IPS-18c (cell line): ENCODE data around the gene ACTL9.
"Not testable (repeated sequence)": the region's sequence is repeated elsewhere in the genome, so short reads cannot be mapped to it uniquely, and the experiment has no call there.

Experiments
- H3K4me3 ChIP-seq: 2 replicates; pipeline ENCODE4 v1.7.0; 2013; ENCODE audit warnings: low read depth, mild to moderate bottlenecking, low read length, moderate library complexity; ENCODE audit not compliant: insufficient read depth
- H3K9me3 ChIP-seq: one replicate; pipeline ENCODE4 v1.6.1; 2013; ENCODE audit warnings: mild to moderate bottlenecking, low read length, moderate library complexity; ENCODE audit not compliant: control insufficient read depth, insufficient read depth

The ACTL9 gene, protein sequence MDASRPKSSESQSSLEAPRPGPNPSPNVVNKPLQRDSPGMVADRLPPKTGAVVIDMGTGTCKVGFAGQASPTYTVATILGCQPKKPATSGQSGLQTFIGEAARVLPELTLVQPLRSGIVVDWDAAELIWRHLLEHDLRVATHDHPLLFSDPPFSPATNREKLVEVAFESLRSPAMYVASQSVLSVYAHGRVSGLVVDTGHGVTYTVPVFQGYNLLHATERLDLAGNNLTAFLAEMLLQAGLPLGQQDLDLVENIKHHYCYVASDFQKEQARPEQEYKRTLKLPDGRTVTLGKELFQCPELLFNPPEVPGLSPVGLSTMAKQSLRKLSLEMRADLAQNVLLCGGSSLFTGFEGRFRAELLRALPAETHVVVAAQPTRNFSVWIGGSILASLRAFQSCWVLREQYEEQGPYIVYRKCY

DNA sequence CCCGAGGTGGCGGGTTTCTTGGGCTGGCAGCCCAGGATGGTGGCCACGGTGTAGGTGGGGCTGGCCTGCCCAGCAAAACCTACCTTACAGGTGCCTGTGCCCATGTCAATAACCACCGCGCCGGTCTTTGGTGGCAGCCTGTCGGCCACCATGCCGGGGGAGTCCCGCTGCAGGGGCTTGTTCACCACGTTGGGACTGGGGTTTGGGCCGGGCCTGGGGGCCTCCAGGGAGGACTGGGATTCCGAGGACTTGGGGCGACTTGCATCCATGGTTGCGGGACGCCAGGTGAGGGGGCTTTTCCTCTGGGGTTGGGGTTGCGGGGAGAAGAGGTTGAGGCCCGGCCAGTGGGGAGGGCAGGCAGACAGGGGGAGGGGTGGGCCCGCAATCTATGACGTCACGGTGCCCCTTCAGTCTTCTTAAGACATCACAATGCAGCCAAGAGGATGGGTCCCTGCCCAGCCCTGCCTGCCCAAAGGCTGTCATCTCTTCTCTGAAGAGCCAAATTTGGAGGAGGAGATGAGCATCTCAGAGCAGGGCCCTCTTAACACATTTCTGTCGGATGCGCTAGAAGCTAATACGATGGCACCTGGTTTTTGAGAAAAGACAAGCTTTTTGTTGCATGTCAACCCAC is at the start of gene ACTL9:
Gene ACTL9 (minus strand): TSS at position 363 of the 631 bp plus-strand sequence. CDS start 94 bp downstream, at position 269.
- Histone ChIP-seq H3K9me3 (peaks cover 5% of the 10 kb centered on the region), H3K4me3 (no peak within 1 kb of the TSS)

DNA sequence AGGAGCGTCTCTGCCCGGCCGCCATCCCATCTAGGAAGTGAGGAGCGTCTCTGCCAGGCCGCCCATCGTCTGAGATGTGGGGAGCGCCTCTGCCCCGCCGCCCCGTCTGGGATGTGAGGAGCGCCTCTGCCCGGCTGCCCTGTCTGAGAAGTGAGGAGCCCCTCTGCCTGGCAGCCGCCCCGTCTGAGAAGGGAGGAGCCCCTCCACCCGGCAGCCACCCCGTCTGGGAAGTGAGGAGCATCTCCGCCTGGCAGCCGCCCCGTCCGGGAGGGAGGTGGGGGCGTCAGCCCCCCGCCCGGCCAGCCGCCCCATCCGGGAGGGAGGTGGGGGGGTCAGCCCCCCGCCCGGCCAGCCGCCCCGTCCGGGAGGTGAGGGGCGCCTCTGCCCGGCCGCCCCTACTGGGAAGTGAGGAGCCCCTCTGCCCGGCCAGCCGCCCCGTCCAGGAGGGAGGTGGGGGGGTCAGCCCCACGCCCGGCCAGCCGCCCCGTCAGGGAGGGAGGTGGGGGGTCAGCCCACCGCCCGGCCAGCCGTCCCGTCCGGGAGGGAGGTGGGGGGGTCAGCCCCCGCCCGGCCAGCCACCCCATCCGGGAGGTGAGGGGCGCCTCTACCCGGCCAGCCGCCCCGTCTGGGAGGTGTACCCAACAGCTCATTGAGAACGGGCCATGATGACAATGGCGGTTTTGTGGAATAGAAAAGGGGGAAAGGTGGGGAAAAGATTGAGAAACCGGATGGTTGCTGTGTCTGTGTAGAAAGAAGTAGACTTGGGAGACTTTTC is 40.9 kb upstream of the ACTL9 start:
- H3K9me3 ChIP-seq, H3K4me3 ChIP-seq: not testable (repeated sequence)

DNA sequence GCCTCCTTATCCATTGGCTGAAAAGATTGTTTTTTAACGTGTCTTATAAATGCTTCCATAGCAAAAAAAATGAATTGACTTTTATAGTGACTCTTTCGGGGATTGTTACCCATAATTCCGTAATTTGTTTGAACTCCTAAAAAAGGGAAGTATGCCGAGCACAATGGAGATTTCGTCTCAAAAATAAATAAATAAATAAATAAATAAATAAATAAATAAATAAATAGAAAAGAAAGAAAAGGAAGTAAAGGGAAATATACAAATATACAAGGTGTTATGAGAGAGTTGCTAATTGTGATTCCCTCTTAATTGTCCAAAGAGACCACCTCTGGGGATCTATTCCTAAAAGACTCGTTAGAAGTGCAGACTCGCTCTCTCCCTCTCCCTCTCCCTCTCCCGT is 39.8 kb upstream of the ACTL9 start:
- no peak overlapping the region for H3K4me3 ChIP-seq
- H3K9me3 ChIP-seq, result peaks cover 10% of the 10 kb centered on the region

DNA sequence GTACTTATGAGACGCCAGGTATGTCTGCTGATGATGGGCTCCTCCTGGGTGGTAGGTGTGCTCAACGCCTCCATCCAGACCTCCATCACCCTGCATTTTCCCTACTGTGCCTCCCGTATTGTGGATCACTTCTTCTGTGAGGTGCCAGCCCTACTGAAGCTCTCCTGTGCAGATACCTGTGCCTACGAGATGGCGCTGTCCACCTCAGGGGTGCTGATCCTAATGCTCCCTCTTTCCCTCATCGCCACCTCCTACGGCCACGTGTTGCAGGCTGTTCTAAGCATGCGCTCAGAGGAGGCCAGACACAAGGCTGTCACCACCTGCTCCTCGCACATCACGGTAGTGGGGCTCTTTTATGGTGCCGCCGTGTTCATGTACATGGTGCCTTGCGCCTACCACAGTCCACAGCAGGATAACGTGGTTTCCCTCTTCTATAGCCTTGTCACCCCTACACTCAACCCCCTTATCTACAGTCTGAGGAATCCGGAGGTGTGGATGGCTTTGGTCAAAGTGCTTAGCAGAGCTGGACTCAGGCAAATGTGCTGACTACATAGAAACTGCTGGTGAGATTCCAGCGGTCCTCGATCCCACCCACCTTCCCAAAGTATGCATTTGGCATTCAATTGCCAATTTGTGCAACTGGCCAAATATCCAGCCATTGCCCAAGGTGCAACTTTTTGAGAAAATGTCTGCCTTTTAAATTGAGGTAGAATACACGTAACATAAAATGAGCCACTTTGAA is 33.0 kb upstream of the ACTL9 start:
- H3K9me3 ChIP-seq, result peaks cover 30% of the 10 kb centered on the region

DNA sequence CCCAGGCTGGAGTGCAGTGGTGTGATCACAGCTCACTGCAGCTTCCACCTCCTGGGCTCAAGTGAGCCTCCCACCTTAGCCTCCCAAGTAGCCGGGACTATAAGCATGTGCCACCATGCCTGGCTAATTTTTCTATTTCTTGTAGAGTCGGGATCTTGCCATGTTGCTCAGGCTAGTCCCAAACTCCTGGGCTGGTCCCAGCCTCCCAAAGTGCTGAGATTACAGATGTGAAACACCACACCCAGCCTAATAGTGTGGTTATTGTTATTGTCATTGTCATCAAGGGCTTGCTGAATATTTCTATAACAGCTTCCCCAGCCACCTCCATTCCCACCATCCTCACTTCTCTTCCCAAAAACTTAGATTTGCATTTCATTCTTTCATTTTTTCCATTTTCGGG is 25.7 kb upstream of the ACTL9 start:
- no peak overlapping the region; the same call in 1 of the 2 replicates for H3K4me3 ChIP-seq
- H3K9me3 ChIP-seq, result peaks cover 23% of the 10 kb centered on the region

More for the DNA sequence above, 33.0 kb upstream of the ACTL9 start:
- no peak overlapping the region; the same call in 1 of the 2 replicates for H3K4me3 ChIP-seq

DNA sequence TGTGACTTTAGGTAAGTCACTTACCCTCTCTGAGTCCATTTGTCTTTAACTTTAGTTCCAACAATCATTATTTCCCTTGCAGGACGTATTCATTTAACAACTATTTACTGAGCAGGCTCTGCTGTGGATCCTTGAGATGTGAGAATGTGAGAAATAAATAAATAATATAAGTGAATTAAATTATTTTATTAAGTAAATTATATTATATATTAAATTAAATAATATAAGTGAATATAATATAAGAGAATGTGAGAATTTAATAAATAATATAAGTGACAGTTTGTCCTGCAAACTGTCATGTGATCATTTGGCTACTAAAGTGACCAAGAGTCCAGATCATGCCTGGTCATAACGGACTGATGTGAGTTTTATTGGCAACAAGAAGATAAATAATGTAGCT is 23.4 kb upstream of the ACTL9 start:
- Histone ChIP-seq H3K9me3 (peaks cover 15% of the 10 kb centered on the region), H3K4me3 (no peak overlapping the region)

DNA sequence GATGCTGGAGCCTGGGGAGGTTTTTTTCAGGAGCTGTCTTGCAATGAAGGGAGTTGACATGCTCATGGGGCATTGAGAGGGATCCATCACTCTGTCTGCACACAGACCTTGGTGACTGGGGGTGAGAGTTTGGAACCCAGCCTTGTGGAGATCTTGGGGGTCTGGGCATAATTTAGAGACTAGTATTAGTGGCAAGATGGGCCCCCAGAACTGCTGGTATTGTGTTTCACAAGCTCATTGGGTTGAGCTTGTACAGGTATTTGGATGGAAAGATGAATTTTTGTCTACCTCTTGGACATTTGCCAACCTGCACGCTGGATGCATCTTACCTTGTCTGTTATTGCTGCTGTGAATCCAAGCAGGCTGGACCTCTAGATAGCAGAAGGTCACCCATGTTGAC is 22.7 kb upstream of the ACTL9 start, which contains the start of gene OR2Z1:
Gene OR2Z1 (plus strand): TSS at position 301 of the 400 bp plus-strand sequence. CDS start 9,395 bp downstream, outside the sequence.
- Histone ChIP-seq H3K9me3 (peaks cover 15% of the 10 kb centered on the region), H3K4me3 (no peak within 1 kb of the TSS)

DNA sequence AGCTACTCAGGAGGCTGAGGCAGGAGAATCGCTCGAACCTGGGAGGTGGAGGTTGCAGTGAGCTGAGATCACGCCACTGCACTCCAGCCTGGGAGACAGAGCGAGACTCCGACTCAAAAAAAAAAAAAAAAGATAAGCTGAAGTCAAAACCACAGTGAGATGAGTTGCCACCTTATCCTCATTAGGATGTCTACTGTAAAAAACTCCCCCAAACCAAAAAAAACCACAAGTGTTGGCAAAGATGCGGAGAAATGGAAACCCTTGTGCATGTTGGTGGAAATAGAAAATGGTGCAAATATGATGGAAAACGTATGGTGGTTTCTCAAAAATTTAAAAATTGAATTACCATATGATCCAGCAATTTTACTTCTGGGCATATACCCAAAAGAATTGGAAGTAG is 11.7 kb upstream of the ACTL9 start:
- not testable (repeated sequence) for H3K4me3 ChIP-seq

DNA sequence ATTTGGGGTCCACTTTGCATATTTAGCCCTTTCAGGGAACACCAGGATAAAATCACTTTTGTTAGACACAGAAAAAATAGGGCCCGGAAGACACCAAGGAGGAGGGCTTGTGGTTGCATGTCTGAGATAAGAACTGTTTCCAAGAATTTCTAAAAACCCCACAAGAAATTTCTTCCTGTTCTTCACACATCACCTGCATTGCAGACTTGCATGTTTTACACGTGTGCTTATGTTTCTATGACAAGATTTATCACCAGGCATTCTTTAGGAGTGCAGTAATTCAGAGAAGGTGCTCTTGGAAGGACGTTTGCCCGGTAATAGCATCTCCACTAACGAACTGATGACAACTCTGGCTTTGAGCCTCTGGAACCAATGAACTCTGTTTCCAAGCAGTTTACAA is 7.1 kb upstream of the ACTL9 start:
- peaks cover 3% of the 10 kb centered on the region for H3K9me3 ChIP-seq
- H3K4me3 ChIP-seq, result no peak overlapping the region

More for the DNA sequence above, 11.7 kb upstream of the ACTL9 start:
- H3K9me3 ChIP-seq, result not testable (repeated sequence)

DNA sequence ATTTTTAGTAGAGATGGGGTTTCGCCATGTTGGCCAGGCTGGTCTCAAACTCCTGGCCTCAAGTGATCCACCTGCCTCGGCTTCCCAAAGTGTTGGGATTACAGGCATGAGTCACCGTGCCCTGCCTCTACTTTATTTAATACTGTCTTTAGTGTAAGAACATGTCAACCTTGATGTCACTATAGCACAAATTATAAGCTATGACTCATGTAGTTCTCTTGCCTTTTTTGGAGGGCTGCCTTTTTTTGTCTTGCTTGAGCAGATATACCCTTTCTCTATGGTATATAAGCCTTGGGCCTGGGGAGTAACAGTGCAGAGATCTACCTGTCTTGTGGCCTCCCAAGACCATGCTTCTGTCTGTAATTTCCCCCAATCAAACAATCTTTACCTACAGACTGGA is 6.7 kb upstream of the ACTL9 start:
- not testable (repeated sequence) for H3K9me3 ChIP-seq, H3K4me3 ChIP-seq

DNA sequence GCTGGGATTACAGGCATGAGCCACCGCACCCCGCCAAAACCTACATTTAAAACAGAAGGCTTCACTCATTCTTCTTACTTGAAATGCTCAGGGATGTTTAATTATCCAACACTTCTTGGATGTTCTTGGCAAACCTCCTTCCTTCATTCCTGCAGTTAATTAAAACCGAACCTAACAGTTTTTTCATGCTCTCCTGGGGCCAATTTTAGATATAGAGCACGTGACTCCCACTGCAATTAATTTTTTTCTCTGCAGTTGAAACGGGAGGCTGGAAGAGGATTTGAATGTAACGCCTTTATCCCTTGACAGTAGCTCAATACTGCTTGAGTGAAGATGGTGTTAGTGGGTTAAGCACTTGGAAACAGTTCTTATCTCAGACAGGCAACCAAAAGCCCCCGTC is 4.6 kb upstream of the ACTL9 start:
- Histone ChIP-seq H3K4me3 (no peak overlapping the region), H3K9me3 (peaks cover 5% of the 10 kb centered on the region)

DNA sequence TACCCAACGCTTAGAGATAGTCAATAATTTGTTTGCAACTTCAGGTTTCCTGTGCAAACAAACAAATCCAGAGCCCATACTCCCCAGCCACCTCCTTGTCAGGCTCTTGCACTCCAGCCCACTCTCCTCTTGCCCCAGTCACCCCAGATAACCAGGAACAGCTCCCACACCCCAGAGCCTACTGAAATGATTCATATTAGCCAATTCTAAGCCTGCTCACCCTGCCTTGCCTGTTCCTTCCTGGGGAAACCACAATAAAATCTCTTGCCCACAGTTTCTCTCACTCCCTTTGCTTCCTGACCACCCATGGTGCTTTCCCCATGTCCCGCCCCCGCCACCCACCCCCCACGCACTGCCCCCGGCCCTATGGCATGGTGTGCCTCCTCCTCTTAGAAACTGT is 3.8 kb upstream of the ACTL9 start:
- H3K4me3 ChIP-seq, result no peak overlapping the region
- peaks cover 5% of the 10 kb centered on the region for H3K9me3 ChIP-seq

DNA sequence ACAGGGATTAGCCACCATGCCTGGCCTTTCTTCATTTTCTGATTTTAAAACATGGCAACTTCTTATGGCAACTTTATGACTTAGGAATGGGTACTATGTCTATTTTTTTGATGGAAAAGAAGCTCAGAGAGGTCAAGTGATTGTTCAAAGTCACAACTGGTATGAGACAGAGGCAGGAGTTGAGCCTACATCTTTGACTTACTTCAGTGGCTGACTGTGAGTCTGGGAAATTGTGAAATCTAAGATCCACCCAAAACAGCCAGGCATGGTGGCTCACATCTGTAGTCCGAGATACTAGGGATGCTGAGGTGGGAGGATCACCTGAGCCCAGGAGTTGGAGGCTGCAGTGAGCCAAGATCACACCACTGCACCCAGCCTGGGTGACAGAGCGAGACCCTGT is 2.4 kb upstream of the ACTL9 start:
- H3K4me3 ChIP-seq, result no peak overlapping the region
- H3K9me3 ChIP-seq, result peaks cover 5% of the 10 kb centered on the region

DNA sequence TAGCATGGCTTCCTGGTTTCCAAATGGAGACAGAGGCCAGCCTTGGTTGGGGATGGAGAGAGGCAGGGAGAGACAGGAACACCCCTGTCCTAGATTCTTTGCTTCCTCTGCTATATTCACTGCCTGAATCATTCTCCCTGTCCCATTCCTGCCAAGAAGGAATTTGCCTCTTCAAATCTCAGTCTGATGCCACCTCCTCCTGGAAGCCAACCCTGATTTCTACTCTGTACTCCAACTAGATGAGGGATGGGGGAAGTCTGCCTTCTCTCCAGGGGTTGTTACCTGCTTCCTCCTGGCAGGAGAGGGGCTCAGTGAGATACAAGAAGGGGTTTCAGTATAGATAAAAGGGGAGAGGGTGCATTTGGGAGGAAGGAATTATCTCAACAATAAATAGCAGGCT is 1.3 kb upstream of the ACTL9 start:
- H3K9me3 ChIP-seq, result peaks cover 5% of the 10 kb centered on the region
- no peak overlapping the region for H3K4me3 ChIP-seq

DNA sequence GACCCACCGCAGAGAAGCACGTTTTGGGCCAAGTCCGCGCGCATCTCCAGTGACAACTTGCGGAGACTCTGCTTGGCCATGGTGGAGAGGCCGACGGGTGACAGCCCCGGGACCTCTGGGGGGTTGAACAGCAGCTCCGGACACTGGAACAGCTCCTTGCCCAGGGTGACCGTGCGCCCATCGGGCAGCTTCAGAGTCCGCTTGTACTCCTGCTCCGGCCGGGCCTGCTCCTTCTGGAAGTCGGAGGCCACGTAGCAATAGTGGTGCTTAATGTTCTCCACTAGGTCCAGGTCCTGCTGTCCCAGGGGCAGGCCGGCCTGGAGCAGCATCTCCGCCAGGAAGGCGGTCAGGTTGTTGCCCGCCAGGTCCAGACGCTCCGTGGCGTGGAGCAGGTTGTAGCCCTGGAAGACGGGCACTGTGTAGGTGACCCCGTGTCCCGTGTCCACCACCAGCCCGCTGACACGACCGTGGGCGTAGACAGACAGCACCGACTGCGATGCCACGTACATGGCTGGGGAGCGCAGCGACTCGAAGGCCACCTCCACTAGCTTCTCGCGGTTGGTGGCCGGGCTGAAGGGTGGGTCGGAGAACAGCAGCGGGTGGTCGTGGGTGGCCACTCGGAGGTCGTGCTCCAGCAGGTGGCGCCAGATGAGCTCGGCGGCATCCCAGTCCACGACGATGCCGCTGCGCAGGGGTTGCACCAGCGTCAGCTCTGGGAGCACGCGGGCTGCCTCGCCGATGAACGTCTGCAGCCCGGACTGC is 743 bp downstream of the ACTL9 start:
- Histone ChIP-seq H3K9me3 (peaks cover 5% of the 10 kb centered on the region), H3K4me3 (no peak overlapping the region)

DNA sequence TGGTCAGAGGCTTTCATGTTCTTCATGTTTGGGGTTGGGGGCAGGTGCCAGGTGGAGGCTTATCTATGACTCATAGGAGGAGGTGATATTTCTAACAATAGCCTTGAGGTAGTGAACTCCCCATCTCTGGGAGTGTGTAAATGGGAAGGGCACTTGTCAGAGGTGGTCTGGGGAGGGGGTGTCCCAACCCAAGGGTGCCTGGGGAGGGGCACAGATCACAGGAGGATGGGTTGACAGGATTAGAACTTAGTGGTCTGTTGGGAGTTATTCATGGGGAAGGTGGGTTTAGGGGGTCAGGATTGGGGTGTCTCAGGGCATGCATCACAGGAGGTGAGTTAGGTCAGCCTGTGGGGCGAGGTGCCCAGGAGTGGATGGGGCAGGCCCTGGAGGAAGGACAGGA is 1.6 kb downstream of the ACTL9 start:
- peaks cover 5% of the 10 kb centered on the region for H3K9me3 ChIP-seq
- H3K4me3 ChIP-seq, result no peak overlapping the region
